H1 (cell line): ENCODE data around the gene PNPLA3. TPM values are rescaled to one million over a fixed set of nuclear protein-coding genes. Genes with fewer than 3 reads are reported as not detected.

Experiments used
- CTCF ChIA-PET: fragments of 300-600 bp; sonication (Branson Sonifier 250); formaldehyde crosslinking; loops from one replicate; lab custom pipeline; 2021; ENCODE audit not compliant: partially characterized antibody; lab: Charles Lee
- POLR2A ChIA-PET: fragments of 300-600 bp; sonication (Branson Sonifier 250); formaldehyde crosslinking; loops from one replicate; lab custom pipeline; 2021; ENCODE audit warnings: inconsistent platforms; ENCODE audit not compliant: partially characterized antibody; lab: Charles Lee
- DNase-seq, 2 experiments: peaks; one replicate each; pipeline versions ENCODE4 v3.0.0 to v3.0.0-alpha.2; 2010 to 2022; ENCODE audit warnings: low spot score in 2 of 2, low read depth in 1 of 2, mixed read lengths in 1 of 2
- FAIRE-seq: peaks from 2 replicates; lab custom pipeline; 2011; peaks lifted over from hg19 to GRCh38; lab: Jason Lieb, UNC
- H2AFZ ChIP-seq: 2 replicates; pipeline ENCODE4 v1.8.1; 2012; ENCODE audit warnings: low read length, inconsistent platforms
- H2AK5ac ChIP-seq: 2 replicates; pipeline ENCODE4 v1.6.1; 2013; ENCODE audit warnings: low read depth, low read length
- H2BK120ac ChIP-seq: replicated peaks from 2 replicates; pipeline ENCODE3; 2013; ENCODE audit warnings: low read depth, low read length, inconsistent platforms
- H2BK12ac ChIP-seq: 2 replicates; pipeline ENCODE4 v1.6.1; 2013; ENCODE audit warnings: low read depth, low read length
- H2BK15ac ChIP-seq: 2 replicates; pipeline ENCODE4 v1.6.1; 2013; ENCODE audit warnings: low read length
- H2BK20ac ChIP-seq: 2 replicates; pipeline ENCODE4 v1.6.1; 2013; ENCODE audit warnings: low read length
- H2BK5ac ChIP-seq: 2 replicates; pipeline ENCODE4 v1.6.1; 2013; ENCODE audit warnings: low read depth, low read length
- H3K14ac ChIP-seq: 2 replicates; pipeline ENCODE4 v1.6.1; 2013; ENCODE audit warnings: inconsistent platforms; ENCODE audit not compliant: insufficient read length
- H3K18ac ChIP-seq: 2 replicates; pipeline ENCODE4 v1.6.1; 2013; ENCODE audit warnings: low read length; ENCODE audit errors: extremely low read depth
- H3K23ac ChIP-seq: 2 replicates; pipeline ENCODE4 v1.6.1; 2013; ENCODE audit warnings: inconsistent platforms; ENCODE audit not compliant: insufficient read length
- H3K23me2 ChIP-seq: 2 replicates; pipeline ENCODE4 v1.6.1; 2013; ENCODE audit warnings: low read depth, low read length
- H3K27ac ChIP-seq: 2 replicates; pipeline ENCODE4 v1.6.1; 2011; ENCODE audit warnings: low read depth, low read length, inconsistent platforms
- H3K27me3 ChIP-seq, 4 experiments: replicated peaks in 1 of 4; 1 replicate in 1 of 4; 2 replicates in 3 of 4; pipeline versions ENCODE4 v1.6.1 to v1.8.1; 2011 to 2013; ENCODE audit warnings: low read length in 3 of 4, mild to moderate bottlenecking in 3 of 4, inconsistent platforms in 2 of 4, mixed read lengths in 2 of 4, moderate library complexity in 1 of 4; ENCODE audit not compliant: control insufficient read depth in 3 of 4, insufficient read depth in 3 of 4; ENCODE audit errors: extremely low read depth in 1 of 4
- H3K36me3 ChIP-seq, 4 experiments: 2 replicates each; pipeline versions ENCODE4 v1.6.1 to v1.8.1; 2011 to 2013; ENCODE audit warnings: mild to moderate bottlenecking in 4 of 4, low read length in 3 of 4, moderate library complexity in 2 of 4, control low read depth in 1 of 4, inconsistent platforms in 1 of 4; ENCODE audit not compliant: insufficient read depth in 4 of 4, control insufficient read depth in 2 of 4
- H3K4ac ChIP-seq: replicated peaks from 2 replicates; pipeline ENCODE3; 2013; ENCODE audit warnings: low read length, low read depth, mixed read lengths, inconsistent platforms; ENCODE audit not compliant: insufficient read length
- H3K4me1 ChIP-seq, 4 experiments: replicated peaks in 1 of 4; 1 replicate in 1 of 4; 2 replicates in 3 of 4; pipeline versions ENCODE4 v1.6.1 to v1.8.1; 2011 to 2013; ENCODE audit warnings: low read length in 3 of 4, inconsistent platforms in 2 of 4, mixed read lengths in 1 of 4; ENCODE audit not compliant: insufficient read depth in 4 of 4, control insufficient read depth in 3 of 4
- H3K4me2 ChIP-seq, 2 experiments: 2 replicates each; pipeline versions ENCODE4 v1.6.1 to v1.8.1; 2011 to 2013; ENCODE audit warnings: low read depth in 2 of 2, low read length in 2 of 2, control low read depth in 1 of 2, inconsistent platforms in 1 of 2, mild to moderate bottlenecking in 1 of 2; ENCODE audit not compliant: insufficient read depth in 1 of 2
- H3K4me3 ChIP-seq, 4 experiments: fragments of 200-600, 300-600 bp in 1 of 4; sonication (generic), shearing (Covaris generic), sonication (Bioruptor Twin) in 1 of 4; 2 replicates each; pipeline versions ENCODE4 v1.5.1 to v1.8.1; 2011 to 2016; ENCODE audit warnings: low read length in 4 of 4, low read depth in 3 of 4, control low read depth in 2 of 4, inconsistent platforms in 2 of 4, mild to moderate bottlenecking in 2 of 4, mixed read lengths in 1 of 4, moderate library complexity in 1 of 4; ENCODE audit not compliant: insufficient read depth in 2 of 4; ENCODE audit errors: extremely low read depth in 1 of 4
- H3K56ac ChIP-seq: replicated peaks from 2 replicates; pipeline ENCODE3; 2013; ENCODE audit warnings: low read depth, mild to moderate bottlenecking, mixed read lengths, low read length, inconsistent platforms; ENCODE audit not compliant: insufficient read length
- H3K79me1 ChIP-seq: 2 replicates; pipeline ENCODE4 v1.6.1; 2013; ENCODE audit warnings: low read depth, low read length, control low read depth
- H3K79me2 ChIP-seq, 2 experiments: 2 replicates each; pipeline versions ENCODE4 v1.6.1 to v1.8.1; 2012 to 2013; ENCODE audit warnings: low read length in 2 of 2, mild to moderate bottlenecking in 2 of 2, inconsistent platforms in 1 of 2; ENCODE audit not compliant: insufficient read depth in 2 of 2, control insufficient read depth in 1 of 2
- H3K9ac ChIP-seq, 4 experiments: replicated peaks in 1 of 4; 1 replicate in 1 of 4; 2 replicates in 3 of 4; pipeline versions ENCODE4 v1.6.1 to v1.8.1; 2011 to 2013; ENCODE audit warnings: low read depth in 3 of 4, low read length in 3 of 4, control low read depth in 2 of 4, mild to moderate bottlenecking in 2 of 4, moderate library complexity in 2 of 4, inconsistent platforms in 1 of 4; ENCODE audit errors: extremely low read depth in 1 of 4
- H3K9me3 ChIP-seq, 2 experiments: 2 replicates each; pipeline versions ENCODE4 v1.6.1 to v1.8.1; 2012 to 2013; ENCODE audit warnings: mild to moderate bottlenecking in 2 of 2, moderate library complexity in 2 of 2, control low read depth in 1 of 2, inconsistent platforms in 1 of 2, low read depth in 1 of 2, low read length in 1 of 2, mixed read lengths in 1 of 2; ENCODE audit not compliant: insufficient read depth in 2 of 2
- H4K20me1 ChIP-seq, 2 experiments: replicated peaks in 1 of 2; 2 replicates each; pipeline versions ENCODE3 to v1.8.1; 2011 to 2013; ENCODE audit warnings: inconsistent platforms in 2 of 2, low read length in 2 of 2, mild to moderate bottlenecking in 1 of 2; ENCODE audit not compliant: insufficient read depth in 2 of 2, control insufficient read depth in 1 of 2
- H4K5ac ChIP-seq: 2 replicates; pipeline ENCODE4 v1.6.1; 2013; ENCODE audit warnings: low read length, low read depth, mixed read lengths, inconsistent platforms; ENCODE audit not compliant: insufficient read length
- H4K8ac ChIP-seq: 2 replicates; pipeline ENCODE4 v1.8.0; 2013; ENCODE audit warnings: mild to moderate bottlenecking, moderate library complexity, low read length, inconsistent platforms; ENCODE audit not compliant: insufficient read depth; ENCODE audit errors: extremely low read depth
- H4K91ac ChIP-seq: replicated peaks from 2 replicates; pipeline ENCODE3; 2013; ENCODE audit warnings: low read length, mixed read lengths, inconsistent platforms; ENCODE audit not compliant: insufficient read length
- BACH1 ChIP-seq: IDR thresholded peaks from 2 replicates; pipeline ENCODE4 v1.6.1; 2012; ENCODE audit warnings: low read length, improper control_type of control experiment
- CBX5 ChIP-seq: fragments of 300-800, 300-1000 bp; sonication (generic); IDR thresholded peaks from 2 replicates; pipeline ENCODE4 v1.7.1; 2016; ENCODE audit warnings: antibody characterized with exemption, low read length, low read depth
- EP300 ChIP-seq, 2 experiments: IDR thresholded peaks; 1 replicate in 1 of 2; 2 replicates in 1 of 2; pipeline ENCODE4 v1.6.1; 2011 to 2012; ENCODE audit warnings: low read depth in 2 of 2, low read length in 2 of 2, mild to moderate bottlenecking in 2 of 2, borderline replicate concordance in 1 of 2, inconsistent platforms in 1 of 2, moderate library complexity in 1 of 2
- JUND ChIP-seq: IDR thresholded peaks from 2 replicates; pipeline ENCODE4 v1.6.1; 2011; ENCODE audit warnings: mild to moderate bottlenecking, improper control_type of control experiment, low read length
- SIX5 ChIP-seq: IDR thresholded peaks from 2 replicates; pipeline ENCODE4 v1.6.1; 2011; ENCODE audit warnings: mild to moderate bottlenecking, low read depth, low read length
- SRF ChIP-seq: IDR thresholded peaks from 2 replicates; pipeline ENCODE4 v1.6.1; 2011; ENCODE audit warnings: mild to moderate bottlenecking, low read depth, low read length, moderate library complexity
- TAF7 ChIP-seq: optimal IDR thresholded peaks from 2 replicates; pipeline ENCODE3; 2011; ENCODE audit warnings: low read depth, mild to moderate bottlenecking, inconsistent platforms, low read length, moderate library complexity, borderline replicate concordance
- ZNF274 ChIP-seq: IDR thresholded peaks from 2 replicates; pipeline ENCODE4 v1.7.0; 2012; ENCODE audit warnings: low read length, borderline replicate concordance; ENCODE audit errors: extremely low read depth
- WGBS, 2 experiments: shearing (Covaris generic) in 1 of 2; methylation state at CpG; one replicate each; pipeline versions ENCODE4 v1.1.6 to v1.1.7; 2013 to 2015; ENCODE audit warnings: low lambda C conversion rate in 2 of 2, mixed read lengths in 2 of 2, inconsistent platforms in 1 of 2, low coverage in 1 of 2, missing lambda C conversion rate in 1 of 2; ENCODE audit not compliant: insufficient replicate concordance in 2 of 2, insufficient coverage in 1 of 2, insufficient read length in 1 of 2; ENCODE audit errors: extremely low coverage in 1 of 2, missing lambda C conversion rate in 1 of 2; 5-methylcytosine and 5-hydroxymethylcytosine counted together
- polyA plus RNA-seq, 7 experiments: library from polyadenylated mRNA; depleted of rRNA in 3 of 7; stranded (reverse) in 5 of 7; unstranded in 2 of 7; fragments of >200 nt in 5 of 7; fragments of 200-250 nt in 2 of 7; gene quantifications; 1 replicate in 5 of 7; 2 replicates in 1 of 7; 4 replicates in 1 of 7; pipeline versions ENCODE4 v1.2.1 to v1.2.3, GENCODE V29; 2011 to 2013; ENCODE audit warnings: missing spikeins in 2 of 7, mixed read lengths in 2 of 7
- total RNA-seq: library from RNA; stranded (reverse); fragmentation: NEBNext Ultra II Directional; extraction: Animal tissue kit (Norgen Biotek cat#: 25700); gene quantifications from 2 replicates; pipeline ENCODE4 v1.2.1, GENCODE V29; 2021
- TF ChIP-seq, protein P1 (sequence below), 3 experiments: IDR thresholded peaks; 1 replicate in 2 of 3; 2 replicates in 1 of 3; pipeline versions ENCODE4 v1.5.1 to v1.6.1; 2011; ENCODE audit warnings: low read length in 3 of 3, mild to moderate bottlenecking in 3 of 3, inconsistent platforms in 2 of 3, low read depth in 1 of 3, moderate library complexity in 1 of 3; ENCODE audit not compliant: insufficient read depth in 1 of 3; ENCODE audit errors: control extremely low read depth in 1 of 3

The PNPLA3 gene
- total and polyA plus RNA-seq, 2 of the 8 experiments (the other 6 are each of a cell fraction or from before 2014, with no cell fraction given), result 17.5 to 23.4 TPM

DNA sequence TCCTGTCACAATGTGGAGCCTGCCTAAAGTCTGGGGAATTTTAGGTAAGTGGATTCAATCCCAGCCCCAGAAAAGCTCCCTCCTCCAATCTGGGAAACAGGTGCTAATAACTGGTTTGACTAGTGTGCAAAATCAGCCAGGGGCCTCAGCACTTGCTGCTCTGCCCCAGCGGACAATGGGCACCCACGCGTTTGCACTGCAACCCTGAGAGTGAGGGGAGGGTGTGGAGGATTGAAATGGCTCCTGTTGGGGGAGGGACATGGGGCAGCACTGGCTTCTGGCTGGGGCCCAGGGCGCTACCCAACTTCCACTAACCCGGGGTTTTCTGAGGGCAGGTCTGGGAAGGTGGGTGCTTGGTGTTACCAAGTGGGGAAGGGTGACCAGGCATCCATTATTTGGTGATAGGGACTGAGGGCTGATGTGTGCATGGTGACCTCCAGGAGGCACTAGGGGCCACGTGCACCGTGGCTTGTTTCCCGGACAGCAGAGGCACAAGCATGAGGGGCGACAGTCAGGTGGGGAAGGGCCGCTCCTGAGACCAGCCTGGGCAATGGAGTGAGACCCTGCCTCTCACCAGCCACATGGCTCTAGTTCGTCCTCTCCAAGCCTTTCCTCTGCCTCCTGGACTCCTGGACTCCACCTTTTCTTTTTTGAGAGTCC lies 27.5 kb upstream of the PNPLA3 start:
- H3K9ac ChIP-seq, result no peak overlapping the region
- H4K8ac ChIP-seq, result no peak overlapping the region
- H3K36me3 ChIP-seq, result no peaks in the 10 kb centered on the region
- no peak for DNase-seq
- no peak overlapping the region for H2BK120ac ChIP-seq
- no peak overlapping the region for H3K14ac ChIP-seq
- H3K23me2 ChIP-seq, result peaks cover 8% of the 10 kb centered on the region; the same call in 1 of the 2 replicates
- H4K20me1 ChIP-seq, result peaks cover 0 to under 1% of the 10 kb centered on the region in 2 experiments
- no peak overlapping the region for H2BK12ac ChIP-seq
- no peak overlapping the region for H4K5ac ChIP-seq
- no peak overlapping the region for H3K4ac ChIP-seq
- H3K4me1 ChIP-seq, result peaks cover 0 to 5% (median under 1%) of the 10 kb centered on the region in 4 experiments; a peak in 4 of 7 replicates
- POLR2A ChIA-PET, result no interaction called here
- 70% methylated on average over 11 of the region's 11 CpGs; no CpG with 5 or more reads in 1 of the 2 experiments for WGBS, 2 experiments
- H3K23ac ChIP-seq, result no peak overlapping the region
- H3K4me3 ChIP-seq, result no peak overlapping the region
- CTCF ChIA-PET, result interaction anchor here (0.7 to 21.4 kb wide), 8 partner anchors 9 to 50 kb away, joined by 3 to 226 read pairs (median 4); no protein-coding TSS in a partner anchor
- H2AK5ac ChIP-seq, result no peak overlapping the region
- H3K79me2 ChIP-seq, result no peaks in the 10 kb centered on the region
- H3K27ac ChIP-seq, result no peak overlapping the region
- no peak overlapping the region for H2AFZ ChIP-seq
- H3K79me1 ChIP-seq, result no peaks in the 10 kb centered on the region; the same call in 1 of the 2 replicates
- no peak overlapping the region for H3K56ac ChIP-seq
- H3K9me3 ChIP-seq, result no peaks in the 10 kb centered on the region
- peak overlapping the region; percentile 42 for H4K91ac ChIP-seq
- no peak overlapping the region for H2BK20ac ChIP-seq
- no peak overlapping the region for H3K4me2 ChIP-seq
- no peak overlapping the region for H2BK5ac ChIP-seq
- no peak for FAIRE-seq
- no peak overlapping the region; the same call in 1 of the 2 replicates for H3K18ac ChIP-seq
- no peak overlapping the region for H2BK15ac ChIP-seq
- H3K27me3 ChIP-seq, result no peaks in the 10 kb centered on the region; a peak in 1 of 7 replicates
- no peak for TF ChIP-seq SRF
- TF ChIP-seq, protein P1, sequence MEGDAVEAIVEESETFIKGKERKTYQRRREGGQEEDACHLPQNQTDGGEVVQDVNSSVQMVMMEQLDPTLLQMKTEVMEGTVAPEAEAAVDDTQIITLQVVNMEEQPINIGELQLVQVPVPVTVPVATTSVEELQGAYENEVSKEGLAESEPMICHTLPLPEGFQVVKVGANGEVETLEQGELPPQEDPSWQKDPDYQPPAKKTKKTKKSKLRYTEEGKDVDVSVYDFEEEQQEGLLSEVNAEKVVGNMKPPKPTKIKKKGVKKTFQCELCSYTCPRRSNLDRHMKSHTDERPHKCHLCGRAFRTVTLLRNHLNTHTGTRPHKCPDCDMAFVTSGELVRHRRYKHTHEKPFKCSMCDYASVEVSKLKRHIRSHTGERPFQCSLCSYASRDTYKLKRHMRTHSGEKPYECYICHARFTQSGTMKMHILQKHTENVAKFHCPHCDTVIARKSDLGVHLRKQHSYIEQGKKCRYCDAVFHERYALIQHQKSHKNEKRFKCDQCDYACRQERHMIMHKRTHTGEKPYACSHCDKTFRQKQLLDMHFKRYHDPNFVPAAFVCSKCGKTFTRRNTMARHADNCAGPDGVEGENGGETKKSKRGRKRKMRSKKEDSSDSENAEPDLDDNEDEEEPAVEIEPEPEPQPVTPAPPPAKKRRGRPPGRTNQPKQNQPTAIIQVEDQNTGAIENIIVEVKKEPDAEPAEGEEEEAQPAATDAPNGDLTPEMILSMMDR (IDR thresholded peaks at IDR 0.05; ENCODE audit: control extremely low read depth in 1 of 3, insufficient read depth in 1 of 3, low read depth in 1 of 3, low read length in 3 of 3), result peak; percentile 38 to 73 (median 58)
- TF ChIP-seq BACH1, result no peak
- no peak for TF ChIP-seq ZNF274
- TF ChIP-seq JUND, result no peak
- TF ChIP-seq SIX5, result no peak
- no peak for TF ChIP-seq EP300 (IDR thresholded peaks at IDR 0.05; ENCODE audit: borderline replicate concordance in 1 of 2, low read depth in 2 of 2, low read length in 2 of 2)
- no peak for TF ChIP-seq CBX5
- TF ChIP-seq TAF7, result no peak
